ENCODE results near the gene SLC25A1.
"Not testable (repeated sequence)": the region's sequence is repeated elsewhere in the genome, so short reads cannot be mapped to it uniquely, and the experiment has no call there.

Gene SLC25A1

GRCh38 chr22:19204640-19205039, 26.1 kb upstream of the SLC25A1 start:
- no peak for DNase-seq

GRCh38 chr22:19203834-19204233, 25.3 kb upstream of the SLC25A1 start:
- DNase-seq: no peak

- not testable (repeated sequence) for DNase-seq
Measured at GRCh38 chr22:19202799-19203186, 24.3 kb upstream of the SLC25A1 start.

GRCh38 chr22:19201869-19202798, 23.6 kb upstream of the SLC25A1 start:
- no peak for DNase-seq

- DNase-seq: no peak
Measured at GRCh38 chr22:19201130-19201868, 22.8 kb upstream of the SLC25A1 start.

- no peak for DNase-seq
Measured at GRCh38 chr22:19199479-19199878, 20.9 kb upstream of the SLC25A1 start.

- no peak for DNase-seq
Measured at GRCh38 chr22:19197997-19198865, 19.7 kb upstream of the SLC25A1 start.

GRCh38 chr22:19196841-19197612, 18.5 kb upstream of the SLC25A1 start:
- DNase-seq: no peak

GRCh38 chr22:19195796-19196731, 17.5 kb upstream of the SLC25A1 start:
- no peak for DNase-seq

GRCh38 chr22:19194766-19195536, 16.4 kb upstream of the SLC25A1 start:
- no peak for DNase-seq

GRCh38 chr22:19193879-19194278, 15.3 kb upstream of the SLC25A1 start:
- no peak for DNase-seq

GRCh38 chr22:19187716-19188563, 9.4 kb upstream of the SLC25A1 start:
- no peak for DNase-seq

GRCh38 chr22:19184276-19184997, 5.9 kb upstream of the SLC25A1 start:
- DNase-seq: no peak

GRCh38 chr22:19183216-19183615, 4.7 kb upstream of the SLC25A1 start:
- no peak for DNase-seq

GRCh38 chr22:19182472-19183157, 4.1 kb upstream of the SLC25A1 start:
- no peak for DNase-seq

GRCh38 chr22:19181786-19182471, 3.4 kb upstream of the SLC25A1 start:
- no peak for DNase-seq

GRCh38 chr22:19180740-19181410, 2.3 kb upstream of the SLC25A1 start:
- no peak for DNase-seq
